GM12878 (cell line): ENCODE results near the gene SCCPDH. TPM values are rescaled to one million over a fixed set of nuclear protein-coding genes. Genes with fewer than 3 reads are reported as not detected.

ENCODE experiments used
- ATAC-seq: fragments of 200-7000 bp; cut with Tn5 transposase; 3 replicates; pipeline ENCODE4 v1.9.1; 2020; ENCODE audit warnings: mild to moderate bottlenecking, moderate library complexity
- BruUV-seq: library from RNA; stranded (reverse); fragments of 400-500 nt; replicated peaks from 2 replicates; lab custom pipeline; 2021; lab: Mats Ljungman, UMichigan
- CTCF ChIA-PET: fragments of 300-600 bp; sonication (Branson Sonifier 250); formaldehyde crosslinking; extraction: SDS; loops from one replicate; lab custom pipeline; 2021; ENCODE audit warnings: inconsistent platforms; lab: Yijun Ruan, JAX
- POLR2A ChIA-PET: fragments of 350-600 bp; formaldehyde crosslinking; extraction: SDS; loops from one replicate; lab custom pipeline; 2021; ENCODE audit warnings: inconsistent platforms; lab: Charles Lee
- RAD21 ChIA-PET: fragments of 300-600 bp; sonication (Branson Sonifier 250); formaldehyde crosslinking; loops from one replicate; lab custom pipeline; 2023; ENCODE audit warnings: antibody characterized with exemption; ENCODE audit not compliant: unreplicated experiment; lab: Charles Lee
- SMC1A ChIA-PET: fragments of 300-600 bp; sonication (Branson Sonifier 250); formaldehyde crosslinking; loops from one replicate; lab custom pipeline; 2023; ENCODE audit not compliant: unreplicated experiment, uncharacterized antibody; lab: Charles Lee
- DNase-seq: peaks from one replicate; pipeline ENCODE4 v3.0.0-alpha.2; 2011; ENCODE audit warnings: low read depth, low spot score
- FAIRE-seq: peaks from 3 replicates; lab custom pipeline; 2011; peaks lifted over from hg19 to GRCh38; lab: Jason Lieb, UNC
- H2AFZ ChIP-seq: 2 replicates; pipeline ENCODE4 v1.6.0; 2011; ENCODE audit warnings: low read depth, low read length, control low read depth; ENCODE audit not compliant: control insufficient read depth
- H3K27ac ChIP-seq: 2 replicates; pipeline ENCODE4 v1.5.1; 2011; ENCODE audit warnings: control low read depth; ENCODE audit not compliant: control insufficient read depth, insufficient read depth
- H3K27me3 ChIP-seq, 2 experiments: replicated peaks in 1 of 2; 2 replicates each; pipeline versions ENCODE4 v1.6.0 to v1.6.1; 2011; ENCODE audit warnings: low read length in 1 of 2; ENCODE audit not compliant: control insufficient read depth in 2 of 2, insufficient read depth in 2 of 2
- H3K36me3 ChIP-seq, 2 experiments: 2 replicates each; pipeline ENCODE4 v1.5.1; 2011; ENCODE audit warnings: low read length in 1 of 2; ENCODE audit not compliant: control insufficient read depth in 2 of 2, insufficient read depth in 2 of 2
- H3K4me1 ChIP-seq: 2 replicates; pipeline ENCODE4 v1.6.1; 2011; ENCODE audit warnings: mild to moderate bottlenecking, low read length, moderate library complexity, mixed read lengths; ENCODE audit not compliant: control insufficient read depth, insufficient read depth
- H3K4me2 ChIP-seq: 2 replicates; pipeline ENCODE4 v1.6.0; 2011; ENCODE audit warnings: control low read depth; ENCODE audit not compliant: control insufficient read depth, insufficient read depth
- H3K4me3 ChIP-seq: fragments of 200-600 bp; sonication (generic); 2 replicates; pipeline ENCODE4 v1.5.1; 2016
- H3K79me2 ChIP-seq: 2 replicates; pipeline ENCODE4 v1.6.0; 2011; ENCODE audit warnings: low read length; ENCODE audit not compliant: control insufficient read depth, insufficient read depth
- H3K9ac ChIP-seq: 2 replicates; pipeline ENCODE4 v1.8.0; 2011; ENCODE audit warnings: low read length, control low read depth, mixed read lengths; ENCODE audit not compliant: control insufficient read depth, insufficient read depth
- H3K9me3 ChIP-seq: replicated peaks from 3 replicates; pipeline ENCODE4 v1.5.1; 2011; ENCODE audit warnings: mild to moderate bottlenecking, low read length; ENCODE audit not compliant: control insufficient read depth, insufficient read depth
- H4K20me1 ChIP-seq: 2 replicates; pipeline ENCODE4 v1.6.0; 2011; ENCODE audit not compliant: control insufficient read depth, insufficient read depth
- ESRRA ChIP-seq: IDR thresholded peaks from 2 replicates; pipeline ENCODE4 v1.6.1; 2012; ENCODE audit warnings: mild to moderate bottlenecking, low read length, improper control_type of control experiment
- HDAC2 ChIP-seq: fragments of 200-600 bp; sonication (generic); IDR thresholded peaks from 2 replicates; pipeline ENCODE4 v1.6.1; 2017
- IKZF1 ChIP-seq: fragments of 450-650 bp; conservative IDR thresholded peaks from 2 replicates; pipeline ENCODE4 v1.6.1; 2017; ENCODE audit warnings: antibody characterized with exemption, mild to moderate bottlenecking
- MTA2 ChIP-seq: fragments of 450-650 bp; IDR thresholded peaks from 2 replicates; pipeline ENCODE4 v1.6.1; 2016; ENCODE audit warnings: low read depth, mild to moderate bottlenecking, moderate library complexity
- MYC ChIP-seq: IDR thresholded peaks from 2 replicates; pipeline ENCODE4 v1.6.1; 2011; ENCODE audit warnings: mild to moderate bottlenecking, low read length, moderate library complexity, inconsistent platforms; ENCODE audit not compliant: insufficient read depth, insufficient replicate concordance, insufficient read length, severe bottlenecking
- NFYA ChIP-seq: IDR thresholded peaks from 2 replicates; pipeline ENCODE4 v1.6.1; 2011; ENCODE audit warnings: low read depth, mild to moderate bottlenecking, low read length, improper control_type of control experiment, borderline replicate concordance
- POLR2AphosphoS2 ChIP-seq: IDR thresholded peaks from 2 replicates; pipeline ENCODE4 v1.6.1; 2011; ENCODE audit warnings: low read depth, mild to moderate bottlenecking, low read length, improper control_type of control experiment, moderate library complexity
- PRDM15 ChIP-seq: fragments of 450-650 bp; formaldehyde crosslinking; IDR thresholded peaks from 2 replicates; pipeline ENCODE4 v1.4.0; 2020; ENCODE audit warnings: mild to moderate bottlenecking, moderate library complexity
- RAD21 ChIP-seq: IDR thresholded peaks from 2 replicates; pipeline ENCODE4 v1.6.1; 2011; ENCODE audit warnings: mild to moderate bottlenecking, low read depth, low read length, moderate library complexity; ENCODE audit not compliant: insufficient read depth
- SMC3 ChIP-seq: IDR thresholded peaks from 2 replicates; pipeline ENCODE4 v1.6.1; 2011; ENCODE audit warnings: low read length, improper control_type of control experiment, borderline replicate concordance
- SUZ12 ChIP-seq: fragments of 200-600 bp; sonication (generic); IDR thresholded peaks from one replicate; pipeline ENCODE4 v1.6.1; 2018; ENCODE audit warnings: antibody characterized with exemption, mild to moderate bottlenecking; ENCODE audit not compliant: unreplicated experiment
- TAF1 ChIP-seq: IDR thresholded peaks from 2 replicates; pipeline ENCODE4 v1.6.1; 2011; ENCODE audit warnings: mild to moderate bottlenecking, low read depth, low read length, borderline replicate concordance
- ZBTB4 ChIP-seq: fragments of 450-650 bp; formaldehyde crosslinking; IDR thresholded peaks from 2 replicates; pipeline ENCODE4 v1.4.0; 2022; ENCODE audit warnings: mild to moderate bottlenecking, moderate library complexity
- WGBS: methylation state at CpG from one replicate; pipeline ENCODE4 v1.1.6; 2016; ENCODE audit warnings: low lambda C conversion rate; ENCODE audit not compliant: insufficient replicate concordance, insufficient coverage; ENCODE audit errors: missing lambda C conversion rate; 5-methylcytosine and 5-hydroxymethylcytosine counted together
- in situ Hi-C: fragments of 300-500 bp; cut with MboI; formaldehyde crosslinking; loops from 9 replicates; pipeline ENCODE4 v1.14.3; 2018; ENCODE audit warnings: mixed read lengths
- intact Hi-C: fragments of 100-400 bp; cut with micrococcal nuclease; formaldehyde crosslinking; loops from one replicate; pipeline ENCODE4 v1.14.2; 2022; ENCODE audit not compliant: unreplicated experiment
- polyA plus RNA-seq, 11 experiments: library from polyadenylated mRNA; depleted of rRNA in 4 of 11; unstranded in 6 of 11; stranded (reverse) in 5 of 11; fragments of >200 nt; fragmentation: Nextera tagmentation in 4 of 11; fragmentation: Illumina TruSeq in 1 of 11; extraction: Ambion mirVana in 4 of 11; extraction: Trizol in 1 of 11; gene quantifications; 1 replicate in 1 of 11; 2 replicates in 10 of 11; pipeline versions ENCODE4 v1.2.1 to v1.2.3, GENCODE V29; 2011 to 2016; ENCODE audit warnings: inconsistent platforms in 2 of 11, missing spikeins in 2 of 11, low read depth in 1 of 11
- total RNA-seq, 4 experiments: library from RNA; depleted of rRNA in 3 of 4; stranded (reverse); fragments of >200 nt in 3 of 4; fragmentation: Illumina TruSeq in 1 of 4; extraction: Trizol in 1 of 4; gene quantifications; 2 replicates each; pipeline versions ENCODE4 v1.2.1 to v1.2.3, GENCODE V29; 2013 to 2021
- TF ChIP-seq, protein P1 (sequence below): IDR thresholded peaks from 2 replicates; pipeline ENCODE4 v1.6.1; 2012; ENCODE audit warnings: low read depth, low read length, improper control_type of control experiment
- TF ChIP-seq, protein P2 (sequence below): fragments of 450-650 bp; IDR thresholded peaks from 2 replicates; pipeline ENCODE4 v1.6.1; 2014; ENCODE audit warnings: mild to moderate bottlenecking

SCCPDH gene
- total and polyA plus RNA-seq, 10 of the 15 experiments (the other 5 are each of a cell fraction or from before 2014, with no cell fraction given): 5.4 to 44.8 (median 24.5) TPM

DNA sequence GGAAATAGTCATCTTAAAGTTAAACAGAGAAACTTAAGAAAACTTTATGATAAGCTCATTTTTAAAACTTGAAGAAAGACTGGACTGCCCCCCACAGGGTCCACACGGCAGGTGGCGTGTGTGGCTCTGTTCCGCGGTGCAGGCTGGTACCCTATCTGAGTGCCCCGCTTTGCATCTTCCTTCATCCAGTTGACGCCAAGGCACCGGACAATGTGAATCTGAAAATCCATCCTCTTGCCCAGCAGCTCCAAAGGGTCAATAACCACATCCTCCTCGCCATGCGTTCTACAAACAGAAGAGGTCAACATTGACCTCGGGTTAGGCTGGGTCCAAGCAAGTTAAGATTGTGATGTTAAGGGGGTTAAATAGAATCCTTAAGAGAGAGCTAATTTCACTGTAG, 54.5 kb downstream of the SCCPDH start:
- SMC1A ChIA-PET: no interaction called here
- FAIRE-seq (no peak), ATAC-seq (no peak), DNase-seq (no peak)
- no peak overlapping the region for H3K4me2 ChIP-seq
- H3K79me2 ChIP-seq: no peaks in the 10 kb centered on the region
- CTCF ChIA-PET: interaction anchor here (0.6 kb wide), 1 partner anchor 1722 kb away, joined by 3 read pairs; no protein-coding TSS in a partner anchor
- H3K9me3 ChIP-seq: no peaks in the 10 kb centered on the region
- in situ Hi-C loops (no loop called here), intact Hi-C loops (no loop called here)
- no peaks in the 10 kb centered on the region for H3K27me3 ChIP-seq
- no TSS peak for BruUV-seq
- H3K9ac ChIP-seq: no peak overlapping the region
- no peaks in the 10 kb centered on the region for H4K20me1 ChIP-seq
- POLR2A ChIA-PET: no interaction called here
- H3K27ac ChIP-seq: no peak overlapping the region
- RAD21 ChIA-PET: no interaction called here
- WGBS: 98% methylated on average over 10 of the region's 10 CpGs
- H3K36me3 ChIP-seq: no peaks in the 10 kb centered on the region; a peak in 1 of 4 replicates
- H2AFZ ChIP-seq: no peak overlapping the region
- H3K4me1 ChIP-seq: peaks cover 5% of the 10 kb centered on the region
- H3K4me3 ChIP-seq: no peak overlapping the region
- no peak for TF ChIP-seq RAD21
- TF ChIP-seq, protein P1, sequence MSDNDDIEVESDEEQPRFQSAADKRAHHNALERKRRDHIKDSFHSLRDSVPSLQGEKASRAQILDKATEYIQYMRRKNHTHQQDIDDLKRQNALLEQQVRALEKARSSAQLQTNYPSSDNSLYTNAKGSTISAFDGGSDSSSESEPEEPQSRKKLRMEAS: no peak
- no peak for TF ChIP-seq POLR2AphosphoS2
- no peak for TF ChIP-seq SUZ12
- no peak for TF ChIP-seq SMC3
- no peak for TF ChIP-seq MTA2
- TF ChIP-seq MYC: no peak
- TF ChIP-seq ZBTB4 (CRISPR knock-in tag): no peak
- TF ChIP-seq HDAC2: no peak
- TF ChIP-seq ESRRA: no peak
- no peak for TF ChIP-seq TAF1
- no peak for TF ChIP-seq PRDM15
- no peak for TF ChIP-seq IKZF1
- TF ChIP-seq NFYA: no peak
- TF ChIP-seq, protein P2, sequence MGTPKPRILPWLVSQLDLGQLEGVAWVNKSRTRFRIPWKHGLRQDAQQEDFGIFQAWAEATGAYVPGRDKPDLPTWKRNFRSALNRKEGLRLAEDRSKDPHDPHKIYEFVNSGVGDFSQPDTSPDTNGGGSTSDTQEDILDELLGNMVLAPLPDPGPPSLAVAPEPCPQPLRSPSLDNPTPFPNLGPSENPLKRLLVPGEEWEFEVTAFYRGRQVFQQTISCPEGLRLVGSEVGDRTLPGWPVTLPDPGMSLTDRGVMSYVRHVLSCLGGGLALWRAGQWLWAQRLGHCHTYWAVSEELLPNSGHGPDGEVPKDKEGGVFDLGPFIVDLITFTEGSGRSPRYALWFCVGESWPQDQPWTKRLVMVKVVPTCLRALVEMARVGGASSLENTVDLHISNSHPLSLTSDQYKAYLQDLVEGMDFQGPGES: no peak
